DMS 273 (cell line): ENCODE measurements around the gene NOP9.

Source experiments
- DNase-seq: peaks from one replicate; lab custom pipeline; 2025; ENCODE audit not compliant: unreplicated experiment; lab: John Stamatoyannopoulos, UW

Gene NOP9

GRCh38 chr14:24307575-24308341 lies 8.1 kb downstream of the NOP9 start, which contains the start of gene CIDEB:
Gene CIDEB, minus strand, starts transcription at chr14:24307977. Its CDS starts 119 bp downstream, at chr14:24307858.
- DNase-seq, result peak; percentile 75

DNA sequence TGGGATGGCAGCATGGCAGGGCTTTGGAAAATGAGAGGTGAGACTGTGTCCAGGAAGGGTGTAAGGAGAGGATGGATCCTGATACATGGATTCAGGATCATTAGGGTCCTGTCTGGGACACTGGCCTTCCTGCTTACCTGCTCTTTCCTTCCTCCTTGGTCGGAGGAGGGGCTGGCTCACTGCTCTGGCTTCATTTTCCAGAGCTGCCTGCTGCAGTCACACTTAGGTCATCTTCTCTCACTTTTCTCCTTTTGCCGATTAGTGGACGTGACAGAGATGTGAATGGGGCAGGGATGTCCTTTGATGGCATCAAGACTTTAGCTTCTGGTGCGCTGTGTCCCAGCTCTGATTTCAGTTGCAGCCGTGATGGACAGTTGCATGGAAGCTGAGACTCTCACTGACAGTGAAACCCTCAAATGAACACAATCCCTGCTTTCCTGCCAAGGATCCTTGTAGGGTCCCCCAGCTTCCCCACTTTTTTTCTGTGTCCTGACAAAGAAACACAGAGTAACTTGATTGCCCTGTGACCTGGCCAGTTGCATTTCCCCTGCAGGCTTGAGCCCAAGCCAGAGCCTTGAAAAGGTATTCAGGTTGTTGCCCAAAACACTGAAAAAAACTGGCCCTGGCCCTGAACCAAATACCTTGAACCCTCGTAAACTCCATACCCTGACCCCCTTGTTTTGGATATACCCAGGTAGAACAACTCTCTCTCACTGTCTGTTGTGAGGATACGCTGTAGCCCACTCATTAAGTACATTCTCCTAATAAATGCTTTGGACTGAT lies 8.9 kb downstream of the NOP9 start:
- no peak for DNase-seq

DNA sequence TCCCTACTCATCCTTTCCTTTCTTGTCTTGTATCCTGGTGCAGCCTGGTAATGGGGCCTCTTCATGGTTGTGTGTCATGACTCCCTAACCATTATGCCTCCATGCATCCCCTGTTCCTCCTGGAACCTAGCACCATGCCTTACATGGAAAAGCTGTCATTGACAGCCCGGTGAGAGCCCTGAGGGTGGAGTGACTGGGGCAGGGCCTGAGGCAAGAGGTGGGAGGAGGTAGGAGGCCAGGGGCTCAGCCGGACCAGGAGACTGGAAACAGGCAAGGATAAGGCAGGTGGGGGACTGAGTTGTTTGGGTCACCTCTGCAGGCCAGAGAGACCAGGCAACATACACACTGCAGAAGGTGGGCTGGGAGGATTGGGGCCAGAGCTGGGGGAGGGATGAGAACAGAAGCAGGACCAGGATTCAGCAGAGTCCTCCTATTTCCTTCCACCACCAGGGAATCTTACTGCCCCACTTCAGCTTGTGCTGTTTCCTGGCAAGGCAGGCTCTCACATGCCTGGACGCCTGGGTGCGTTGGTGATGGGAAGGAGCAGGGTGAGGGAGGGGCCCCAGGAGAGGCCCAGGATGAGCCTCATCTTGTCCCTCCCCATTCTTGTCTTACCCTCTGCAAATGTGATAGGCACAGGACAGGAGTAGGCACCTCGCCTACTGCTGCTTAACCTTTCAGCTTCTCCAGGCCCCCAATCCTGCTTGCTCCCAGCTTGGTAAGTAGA lies 10.1 kb downstream of the NOP9 start, which contains the start of gene LTB4R2:
TSS of gene LTB4R2 (plus strand) at position 603 of the 727 bp plus-strand sequence. CDS start 525 bp downstream, outside the sequence.
- peak; percentile 47 for DNase-seq

- DNase-seq, result no peak
Observed at GRCh38 chr14:24310265-24310645, 10.6 kb downstream of the NOP9 start.

GRCh38 chr14:24310646-24311604 lies 11.3 kb downstream of the NOP9 start, which contains the start of gene LTB4R:
Gene LTB4R, plus strand, starts transcription at chr14:24311502. Its CDS starts 4,150 bp downstream, at chr14:24315652.
- peak; percentile 87 for DNase-seq

DNA sequence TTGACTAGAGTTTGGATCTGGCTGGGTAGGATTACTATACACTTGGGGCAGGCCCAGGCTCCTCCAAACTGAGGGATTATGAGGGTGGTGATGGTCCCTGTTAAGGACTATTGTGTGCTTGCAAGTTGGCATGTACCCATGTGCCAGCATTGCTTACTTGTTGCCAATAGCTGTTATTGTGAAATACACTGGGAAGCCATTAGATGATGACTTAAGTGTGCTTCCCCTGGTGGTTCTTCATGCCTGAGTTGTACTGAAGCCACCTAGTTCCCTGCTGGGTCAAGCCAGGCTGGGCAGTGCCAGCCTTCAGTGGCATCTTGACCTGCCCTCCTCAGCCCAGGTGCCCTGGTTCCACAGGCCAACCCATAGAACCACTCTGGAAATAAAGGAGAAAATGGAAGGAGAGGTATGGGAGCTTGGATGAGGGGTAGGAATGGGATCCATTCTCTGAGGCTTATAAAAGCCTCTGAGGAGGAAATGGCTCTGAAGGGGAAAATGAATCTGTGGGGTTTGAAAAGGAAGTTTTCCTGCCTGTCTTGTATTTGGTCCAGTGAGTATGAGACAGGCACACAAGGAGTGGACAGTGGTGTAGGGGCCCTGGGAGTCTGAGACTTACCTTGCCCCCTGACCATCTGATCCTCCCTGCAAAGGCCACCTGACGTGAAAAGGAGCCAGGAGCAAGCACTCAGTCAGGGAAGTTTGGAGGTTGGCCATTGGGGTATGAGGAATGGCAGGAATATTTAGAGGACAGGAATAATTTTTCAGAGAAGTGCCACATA lies 12.4 kb downstream of the NOP9 start:
- no peak for DNase-seq

DNA sequence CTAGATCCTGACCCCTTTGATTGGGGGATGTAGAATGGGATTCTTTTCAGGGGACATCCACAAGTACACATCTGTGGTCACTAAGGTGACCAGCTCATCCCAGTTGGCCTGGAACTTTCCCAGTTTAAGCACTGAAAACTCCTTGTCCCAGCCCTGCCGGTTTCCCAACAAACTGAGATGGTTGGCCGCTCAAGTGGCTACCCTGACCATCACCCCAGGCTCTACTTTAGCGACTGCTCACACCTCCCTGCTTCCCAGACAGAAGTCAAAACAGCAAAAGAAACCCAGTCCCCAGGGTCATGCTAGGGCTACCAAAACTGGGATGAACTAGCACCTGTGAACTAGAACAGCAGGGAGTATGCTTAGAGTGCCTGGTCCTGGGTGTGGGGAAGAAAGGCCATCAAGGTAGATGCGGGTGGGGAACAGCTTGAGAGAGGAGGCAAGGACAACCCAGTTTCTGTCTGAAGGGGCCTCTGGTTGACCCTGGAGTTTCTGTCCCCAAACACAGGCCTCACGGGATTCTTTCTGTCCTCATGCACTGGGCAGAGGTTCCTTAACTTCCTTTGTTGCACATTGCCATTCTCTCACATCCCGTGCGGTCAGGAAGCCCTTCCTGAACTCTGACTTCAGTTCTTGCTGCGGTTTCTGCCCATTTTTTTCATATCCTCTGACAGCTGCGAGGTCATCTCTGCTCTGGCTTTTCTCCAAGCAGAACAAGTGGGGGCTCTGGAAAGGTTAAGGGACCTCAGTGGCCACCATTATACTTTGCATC lies 13.3 kb downstream of the NOP9 start:
- no peak for DNase-seq

- DNase-seq, result no peak
Observed at GRCh38 chr14:24313913-24314312, 14.3 kb downstream of the NOP9 start.

DNA sequence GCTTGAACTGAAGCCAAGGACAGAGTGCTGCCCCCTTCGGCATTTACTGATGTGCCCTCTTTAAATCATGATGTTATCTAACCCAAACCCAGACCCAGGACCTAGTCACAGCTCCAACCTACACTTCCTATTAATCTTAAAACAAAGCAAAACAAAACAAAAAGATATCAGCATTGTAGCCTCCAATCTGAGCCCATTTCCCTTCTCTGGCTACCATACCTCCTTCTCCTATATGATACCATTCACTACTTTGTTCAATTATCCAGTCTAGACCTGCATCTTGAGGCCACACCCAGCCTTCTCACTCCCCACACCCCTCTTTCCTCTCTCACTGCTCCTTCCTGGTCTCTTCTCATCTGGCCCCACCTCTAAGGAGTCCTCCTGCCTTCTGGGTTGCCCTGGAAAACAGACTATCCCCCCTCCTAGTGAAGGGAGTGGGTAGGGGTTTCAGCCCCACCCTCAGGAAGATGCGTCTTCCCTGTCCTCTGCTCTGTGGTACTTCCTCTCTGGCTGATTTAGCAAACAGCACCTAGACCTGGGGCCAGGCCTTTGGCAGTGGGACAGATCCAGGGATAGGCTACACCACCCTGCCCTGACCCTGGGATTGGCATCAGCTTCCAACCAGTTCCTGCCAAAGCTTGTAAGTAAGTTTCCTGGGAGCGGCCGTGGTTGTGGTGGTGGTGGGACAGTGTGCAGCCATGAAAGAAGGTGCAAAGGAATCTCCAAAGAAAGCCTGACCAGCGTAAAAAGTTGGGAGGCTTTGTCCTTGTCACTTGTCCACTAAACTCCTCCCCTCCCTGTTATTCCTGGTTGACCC lies 14.9 kb downstream of the NOP9 start:
- no peak for DNase-seq

DNA sequence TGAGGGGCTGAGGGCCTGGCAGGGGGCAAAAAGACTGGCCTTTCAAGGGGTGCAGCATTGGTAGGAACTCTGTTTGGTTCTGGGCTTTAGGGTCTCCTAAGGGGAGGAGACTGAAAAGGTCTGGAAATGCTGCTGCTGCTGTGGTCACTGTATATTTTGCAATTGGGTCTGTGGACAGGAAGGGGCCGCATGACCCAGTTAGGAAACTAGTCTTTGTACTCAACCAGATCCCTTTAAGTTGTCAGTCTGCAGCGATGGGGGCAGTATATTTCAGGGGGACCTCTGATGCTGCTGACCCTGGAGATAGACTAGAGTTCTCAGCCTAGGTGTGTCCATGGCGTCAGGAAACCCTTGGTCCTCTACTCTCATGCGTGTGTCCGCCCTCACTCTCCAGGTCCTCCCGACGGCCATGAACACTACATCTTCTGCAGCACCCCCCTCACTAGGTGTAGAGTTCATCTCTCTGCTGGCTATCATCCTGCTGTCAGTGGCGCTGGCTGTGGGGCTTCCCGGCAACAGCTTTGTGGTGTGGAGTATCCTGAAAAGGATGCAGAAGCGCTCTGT lies 15.7 kb downstream of the NOP9 start:
- DNase-seq, result no peak

DNA sequence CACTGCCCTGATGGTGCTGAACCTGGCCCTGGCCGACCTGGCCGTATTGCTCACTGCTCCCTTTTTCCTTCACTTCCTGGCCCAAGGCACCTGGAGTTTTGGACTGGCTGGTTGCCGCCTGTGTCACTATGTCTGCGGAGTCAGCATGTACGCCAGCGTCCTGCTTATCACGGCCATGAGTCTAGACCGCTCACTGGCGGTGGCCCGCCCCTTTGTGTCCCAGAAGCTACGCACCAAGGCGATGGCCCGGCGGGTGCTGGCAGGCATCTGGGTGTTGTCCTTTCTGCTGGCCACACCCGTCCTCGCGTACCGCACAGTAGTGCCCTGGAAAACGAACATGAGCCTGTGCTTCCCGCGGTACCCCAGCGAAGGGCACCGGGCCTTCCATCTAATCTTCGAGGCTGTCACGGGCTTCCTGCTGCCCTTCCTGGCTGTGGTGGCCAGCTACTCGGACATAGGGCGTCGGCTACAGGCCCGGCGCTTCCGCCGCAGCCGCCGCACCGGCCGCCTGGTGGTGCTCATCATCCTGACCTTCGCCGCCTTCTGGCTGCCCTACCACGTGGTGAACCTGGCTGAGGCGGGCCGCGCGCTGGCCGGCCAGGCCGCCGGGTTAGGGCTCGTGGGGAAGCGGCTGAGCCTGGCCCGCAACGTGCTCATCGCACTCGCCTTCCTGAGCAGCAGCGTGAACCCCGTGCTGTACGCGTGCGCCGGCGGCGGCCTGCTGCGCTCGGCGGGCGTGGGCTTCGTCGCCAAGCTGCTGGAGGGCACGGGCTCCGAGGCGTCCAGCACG lies 16.4 kb downstream of the NOP9 start:
- DNase-seq, result no peak

DNA sequence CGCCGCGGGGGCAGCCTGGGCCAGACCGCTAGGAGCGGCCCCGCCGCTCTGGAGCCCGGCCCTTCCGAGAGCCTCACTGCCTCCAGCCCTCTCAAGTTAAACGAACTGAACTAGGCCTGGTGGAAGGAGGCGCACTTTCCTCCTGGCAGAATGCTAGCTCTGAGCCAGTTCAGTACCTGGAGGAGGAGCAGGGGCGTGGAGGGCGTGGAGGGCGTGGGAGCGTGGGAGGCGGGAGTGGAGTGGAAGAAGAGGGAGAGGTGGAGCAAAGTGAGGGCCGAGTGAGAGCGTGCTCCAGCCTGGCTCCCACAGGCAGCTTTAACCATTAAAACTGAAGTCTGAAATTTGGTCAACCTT lies 16.9 kb downstream of the NOP9 start:
- no peak for DNase-seq

DNA sequence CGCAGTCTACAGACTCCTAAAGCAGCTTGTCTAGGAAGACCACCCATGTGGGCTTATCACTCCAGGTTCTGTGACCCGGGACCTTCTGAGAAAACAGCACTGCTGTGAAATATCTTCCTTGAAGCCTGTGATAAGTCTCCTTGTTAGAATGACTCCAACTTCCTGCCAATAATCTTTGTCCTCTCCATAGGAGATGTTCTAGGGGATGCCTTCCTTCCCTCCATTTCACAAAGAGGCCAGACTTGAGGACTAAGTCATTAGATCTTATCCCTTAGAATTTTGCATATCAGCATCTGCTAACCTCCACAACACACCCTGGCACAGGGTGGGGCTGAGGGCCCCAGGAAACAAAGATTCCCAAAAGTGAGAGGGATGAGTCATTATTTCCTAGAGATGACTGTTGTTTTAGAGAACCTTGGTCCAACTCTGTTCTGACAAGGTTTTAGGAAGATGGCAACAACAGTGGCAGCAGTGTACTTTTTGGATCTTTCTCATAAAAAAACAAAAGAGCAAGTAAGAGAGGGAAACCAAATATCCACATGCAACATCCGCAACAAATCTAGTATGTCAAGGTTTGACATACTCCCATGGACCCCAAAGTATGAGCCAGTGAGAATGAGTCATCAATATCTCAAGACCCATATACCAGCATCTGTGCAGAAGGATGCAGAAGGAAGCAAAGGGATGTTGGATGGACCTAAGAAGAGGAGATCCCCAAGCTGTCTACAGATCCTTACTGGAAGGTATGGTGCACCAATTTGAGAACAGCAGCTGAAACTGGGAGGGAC lies 17.7 kb downstream of the NOP9 start:
- DNase-seq, result no peak

GRCh38 chr14:24321212-24321975 lies 21.7 kb downstream of the NOP9 start:
- DNase-seq, result no peak

- no peak for DNase-seq
Observed at GRCh38 chr14:24322672-24323071, 23.0 kb downstream of the NOP9 start.
